IMR-90 (cell line): ENCODE measurements around the gene NT5M. TPM values are rescaled to one million over a fixed set of nuclear protein-coding genes. Genes with fewer than 3 reads are reported as not detected.

Source experiments
- ATAC-seq: fragments of 200-7000 bp; cut with Tn5 transposase; 2 replicates; pipeline ENCODE4 v1.9.1; 2020; ENCODE audit warnings: low read depth, mild to moderate bottlenecking, moderate library complexity
- BruUV-seq: library from RNA; stranded (reverse); fragments of 400-500 nt; replicated peaks from 2 replicates; lab custom pipeline; 2021; lab: Mats Ljungman, UMichigan
- CTCF ChIA-PET: fragments of 300-600 bp; formaldehyde crosslinking; extraction: SDS; loops from one replicate; lab custom pipeline; 2021; ENCODE audit warnings: antibody characterized with exemption; lab: Yijun Ruan, JAX
- POLR2A ChIA-PET: fragments of 300-600 bp; sonication (Branson Sonifier 250); formaldehyde crosslinking; loops from one replicate; lab custom pipeline; 2022; ENCODE audit warnings: antibody characterized with exemption; ENCODE audit not compliant: unreplicated experiment; lab: Charles Lee
- DNase-seq: peaks from one replicate; pipeline ENCODE4 v3.0.0; 2013
- H2AFZ ChIP-seq: replicated peaks from 2 replicates; pipeline ENCODE3; 2013; ENCODE audit warnings: low read length, mild to moderate bottlenecking; ENCODE audit not compliant: poor library complexity
- H2AK5ac ChIP-seq: 2 replicates; pipeline ENCODE4 v1.6.1; 2013; ENCODE audit warnings: low read depth, low read length, inconsistent platforms
- H2AK9ac ChIP-seq: replicated peaks from 2 replicates; pipeline ENCODE3; 2013; ENCODE audit warnings: mild to moderate bottlenecking, low read depth, low read length, moderate library complexity; ENCODE audit not compliant: poor library complexity
- H2BK120ac ChIP-seq: 2 replicates; pipeline ENCODE4 v1.6.1; 2013; ENCODE audit warnings: low read depth, low read length, inconsistent platforms
- H2BK15ac ChIP-seq: 3 replicates; pipeline ENCODE4 v1.6.1; 2013; ENCODE audit warnings: low read depth, low read length, inconsistent platforms
- H2BK20ac ChIP-seq: 2 replicates; pipeline ENCODE4 v1.6.1; 2013; ENCODE audit warnings: low read depth, mild to moderate bottlenecking, inconsistent platforms, low read length, moderate library complexity
- H2BK5ac ChIP-seq: 2 replicates; pipeline ENCODE4 v1.6.1; 2013; ENCODE audit warnings: mild to moderate bottlenecking, low read depth, low read length, inconsistent platforms; ENCODE audit not compliant: poor library complexity, severe bottlenecking
- H3K14ac ChIP-seq: replicated peaks from 2 replicates; pipeline ENCODE4 v1.6.1; 2013; ENCODE audit warnings: low read depth, low read length, inconsistent platforms
- H3K18ac ChIP-seq: 2 replicates; pipeline ENCODE4 v1.6.1; 2013; ENCODE audit warnings: low read depth, low read length, control low read depth
- H3K23ac ChIP-seq: 2 replicates; pipeline ENCODE4 v1.6.1; 2013; ENCODE audit warnings: low read depth, low read length, inconsistent platforms
- H3K27ac ChIP-seq: 2 replicates; pipeline ENCODE4 v1.5.1; 2013; ENCODE audit warnings: mild to moderate bottlenecking, control low read depth, low read length; ENCODE audit not compliant: insufficient read depth
- H3K27me3 ChIP-seq: 2 replicates; pipeline ENCODE4 v1.6.1; 2013; ENCODE audit warnings: low read length; ENCODE audit not compliant: control insufficient read depth, insufficient read depth
- H3K36me3 ChIP-seq: 2 replicates; pipeline ENCODE4 v1.6.1; 2013; ENCODE audit warnings: low read length, mixed read lengths; ENCODE audit not compliant: control insufficient read depth, insufficient read depth
- H3K4ac ChIP-seq: 2 replicates; pipeline ENCODE4 v1.6.1; 2013; ENCODE audit warnings: low read depth, low read length, inconsistent platforms
- H3K4me1 ChIP-seq: 2 replicates; pipeline ENCODE4 v1.6.1; 2013; ENCODE audit warnings: low read length, mixed read lengths; ENCODE audit not compliant: control insufficient read depth, insufficient read depth
- H3K4me2 ChIP-seq: 2 replicates; pipeline ENCODE4 v1.6.1; 2013; ENCODE audit warnings: low read depth, mild to moderate bottlenecking, control low read depth, low read length, moderate library complexity
- H3K4me3 ChIP-seq: 2 replicates; pipeline ENCODE4 v1.5.1; 2013; ENCODE audit warnings: low read depth, mild to moderate bottlenecking, control low read depth, low read length, moderate library complexity; ENCODE audit not compliant: insufficient read depth
- H3K56ac ChIP-seq: 2 replicates; pipeline ENCODE4 v1.6.1; 2013; ENCODE audit warnings: low read length, inconsistent platforms; ENCODE audit not compliant: insufficient read depth; ENCODE audit errors: extremely low read depth
- H3K79me1 ChIP-seq, 2 experiments: 2 replicates each; pipeline ENCODE4 v1.6.1; 2013; ENCODE audit warnings: low read length in 2 of 2, inconsistent platforms in 1 of 2, low read depth in 1 of 2
- H3K9ac ChIP-seq: 2 replicates; pipeline ENCODE4 v1.6.1; 2013; ENCODE audit warnings: low read depth, low read length, control low read depth
- H3K9me1 ChIP-seq: 2 replicates; pipeline ENCODE4 v1.6.1; 2013; ENCODE audit warnings: low read length, inconsistent platforms; ENCODE audit not compliant: insufficient read depth
- H3K9me3 ChIP-seq: 2 replicates; pipeline ENCODE4 v1.6.1; 2013; ENCODE audit warnings: low read length; ENCODE audit not compliant: control insufficient read depth, insufficient read depth
- H4K20me1 ChIP-seq: 2 replicates; pipeline ENCODE4 v1.6.1; 2013; ENCODE audit warnings: low read length, inconsistent platforms; ENCODE audit not compliant: insufficient read depth
- H4K5ac ChIP-seq: 2 replicates; pipeline ENCODE4 v1.6.1; 2013; ENCODE audit warnings: mild to moderate bottlenecking, low read depth, low read length, control low read depth
- H4K8ac ChIP-seq, 2 experiments: 2 replicates each; pipeline ENCODE4 v1.6.1; 2013; ENCODE audit warnings: low read depth in 2 of 2, low read length in 2 of 2, control low read depth in 1 of 2, inconsistent platforms in 1 of 2
- H4K91ac ChIP-seq: 2 replicates; pipeline ENCODE4 v1.6.1; 2013; ENCODE audit warnings: low read depth, low read length, inconsistent platforms; ENCODE audit not compliant: insufficient read depth
- CHD1 ChIP-seq: IDR thresholded peaks from 2 replicates; pipeline ENCODE4 v1.6.1; 2012; ENCODE audit warnings: low read depth, low read length, improper control_type of control experiment
- WGBS, 2 experiments: methylation state at CpG; one replicate each; pipeline versions ENCODE4 v1.1.5 to v1.1.7; 2013; ENCODE audit warnings: missing lambda C conversion rate in 2 of 2; ENCODE audit not compliant: insufficient read length in 1 of 2; ENCODE audit errors: extremely low coverage in 2 of 2; 5-methylcytosine and 5-hydroxymethylcytosine counted together
- dilution Hi-C: fragments of 300-500 bp; cut with HindIII; formaldehyde crosslinking; loops from one replicate; pipeline ENCODE4 v1.14.3; 2018; ENCODE audit warnings: low sequenced_read_pairs; ENCODE audit not compliant: unreplicated experiment
- in situ Hi-C: fragments of 300-500 bp; cut with MboI; formaldehyde crosslinking; loops from 3 replicates; pipeline ENCODE4 v1.14.3; 2019; ENCODE audit warnings: low sequenced_read_pairs, inconsistent platforms, mixed read lengths
- intact Hi-C: fragments of 100-400 bp; cut with micrococcal nuclease; formaldehyde crosslinking; loops from 2 replicates; pipeline ENCODE4 v1.10.0; 2022
- polyA plus RNA-seq, 3 experiments: library from polyadenylated mRNA; depleted of rRNA; stranded (reverse); fragments of >200 nt; gene quantifications; 2 replicates each; pipeline ENCODE4 v1.2.3, GENCODE V29; 2012; ENCODE audit warnings: low replicate concordance in 1 of 3
- total RNA-seq: library from RNA; depleted of rRNA; stranded (reverse); fragments of >200 nt; gene quantifications from 2 replicates; pipeline ENCODE4 v1.2.3, GENCODE V29; 2012

NT5M gene
- total and polyA plus RNA-seq, 2 of the 4 experiments (the other 2 are of a cell fraction): 0.18 to 0.32 TPM

DNA sequence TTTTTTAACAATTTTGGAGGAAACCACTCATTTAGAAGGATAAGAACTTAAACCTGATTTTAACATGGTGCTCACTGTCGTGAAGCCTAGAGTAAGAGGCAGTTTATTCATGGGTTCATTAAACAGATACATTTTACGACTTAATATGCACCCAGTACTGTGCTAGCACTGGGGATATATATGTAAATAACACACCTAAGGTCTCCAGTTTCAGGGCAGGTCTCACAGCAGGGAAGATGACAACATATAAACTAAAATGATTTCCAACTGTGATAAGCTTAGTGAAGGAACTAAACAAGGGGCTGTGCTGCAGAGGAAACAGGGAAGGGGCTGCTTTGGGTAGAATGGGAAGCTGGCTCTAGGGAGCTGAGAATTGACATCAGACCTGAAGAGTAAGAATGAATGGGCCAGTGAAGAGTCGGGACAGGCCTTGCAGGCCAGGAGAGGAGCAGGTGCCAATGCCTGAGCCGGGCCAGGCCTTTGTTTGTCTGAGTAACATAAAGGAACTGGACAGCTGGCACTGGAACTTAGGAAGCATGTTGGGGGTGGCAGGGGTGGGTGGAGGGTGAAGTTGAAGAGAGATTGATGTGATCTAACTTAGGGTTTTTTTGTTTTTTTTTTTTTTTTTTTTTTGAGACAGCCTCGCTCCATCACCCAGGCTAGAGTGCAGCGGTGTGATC, 12.1 kb downstream of the NT5M start:
- no peak for ATAC-seq
- no peak overlapping the region for H2BK120ac ChIP-seq
- TF ChIP-seq CHD1: no peak
- H2AFZ ChIP-seq: no peak overlapping the region
- WGBS, 2 experiments: 78% methylated on average over 1 of the region's 6 CpGs; no CpG with 5 or more reads in 1 of the 2 experiments
- no peak overlapping the region for H4K5ac ChIP-seq
- dilution Hi-C loops (no loop called here), intact Hi-C loops (no loop called here), in situ Hi-C loops (no loop called here)
- no peak overlapping the region for H3K18ac ChIP-seq
- H4K8ac ChIP-seq: no peak overlapping the region
- H3K9me1 ChIP-seq: no peaks in the 10 kb centered on the region
- no peak overlapping the region for H4K91ac ChIP-seq
- H3K4ac ChIP-seq: no peak overlapping the region
- no peak overlapping the region for H2AK5ac ChIP-seq
- no peak for DNase-seq
- H3K14ac ChIP-seq: no peak overlapping the region
- no peak overlapping the region for H2BK5ac ChIP-seq
- H3K27ac ChIP-seq: no peak overlapping the region
- no peaks in the 10 kb centered on the region for H3K9me3 ChIP-seq
- no TSS peak for BruUV-seq
- H2AK9ac ChIP-seq: no peak overlapping the region
- H3K36me3 ChIP-seq: no peaks in the 10 kb centered on the region
- H3K23ac ChIP-seq: no peak overlapping the region
- no peaks in the 10 kb centered on the region for H3K4me1 ChIP-seq
- no peak overlapping the region for H3K4me3 ChIP-seq
- H3K56ac ChIP-seq: no peak overlapping the region
- ChIA-PET CTCF (interaction anchor here (0.6 kb wide), 1 partner anchor 12 kb away, joined by 4 read pairs; no protein-coding TSS in a partner anchor), POLR2A (no interaction called here)
- H2BK15ac ChIP-seq: no peak overlapping the region
- no peaks in the 10 kb centered on the region for H3K27me3 ChIP-seq
- no peaks in the 10 kb centered on the region for H3K79me1 ChIP-seq
- H3K4me2 ChIP-seq: no peak overlapping the region
- no peak overlapping the region for H2BK20ac ChIP-seq
- H3K9ac ChIP-seq: no peak overlapping the region
- H4K20me1 ChIP-seq: no peaks in the 10 kb centered on the region
